Measurements from ENCODE around the gene COBLL1. TPM values are rescaled to one million over a fixed set of nuclear protein-coding genes. Genes with fewer than 3 reads are reported as not detected.

COBLL1 gene
- total RNA-seq, 1 donor = 26.4 TPM

DNA sequence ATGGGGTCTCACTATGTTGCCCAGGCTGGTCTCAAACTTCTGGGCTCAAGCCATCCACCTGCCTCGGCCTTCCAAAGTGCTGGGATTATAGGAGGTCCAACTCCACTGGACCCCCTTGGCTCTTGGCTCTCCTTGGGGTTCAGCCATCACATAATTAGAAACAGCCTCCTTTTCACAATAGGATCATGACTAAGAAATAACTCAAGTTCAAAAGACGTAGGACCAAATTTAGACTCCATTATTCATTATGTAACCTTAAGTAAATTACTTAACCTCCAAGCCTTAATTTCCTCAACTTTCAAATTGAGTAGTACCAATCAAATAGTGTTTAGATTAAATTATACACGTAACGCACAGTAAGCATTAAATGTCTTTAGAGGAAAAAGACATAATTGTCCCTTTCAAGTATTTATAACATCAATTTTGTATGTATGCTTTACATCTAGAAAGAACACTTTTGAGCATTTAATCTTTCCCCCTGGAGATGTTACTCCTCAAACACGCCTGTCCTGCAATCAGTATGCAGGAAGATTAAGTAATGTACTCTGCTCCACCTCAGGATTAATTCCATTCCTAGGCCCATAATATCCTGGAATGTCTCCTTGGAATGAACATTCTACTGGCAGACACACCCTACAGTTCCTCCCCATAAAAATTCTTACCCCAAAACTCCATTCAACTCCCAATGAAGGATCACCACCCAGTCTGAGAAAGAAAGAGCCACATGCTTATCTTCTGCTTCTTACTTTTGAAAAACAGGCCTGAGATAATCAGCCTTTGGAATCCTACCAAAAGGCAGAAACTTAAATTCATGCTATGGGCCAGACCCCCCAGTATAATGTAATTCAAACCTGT, 49.1 kb downstream of the COBLL1 start:
- Histone ChIP-seq H3K4me3 (ENCODE audit: low read length) (no peak overlapping the region), H3K4me1 (ENCODE audit: insufficient read depth, low read length) (no peaks in the 10 kb centered on the region), H3K9me3 (ENCODE audit: low read depth, low read length) (no peaks in the 10 kb centered on the region), H3K27me3 (ENCODE audit: insufficient read depth, low read length) (no peaks in the 10 kb centered on the region)

DNA sequence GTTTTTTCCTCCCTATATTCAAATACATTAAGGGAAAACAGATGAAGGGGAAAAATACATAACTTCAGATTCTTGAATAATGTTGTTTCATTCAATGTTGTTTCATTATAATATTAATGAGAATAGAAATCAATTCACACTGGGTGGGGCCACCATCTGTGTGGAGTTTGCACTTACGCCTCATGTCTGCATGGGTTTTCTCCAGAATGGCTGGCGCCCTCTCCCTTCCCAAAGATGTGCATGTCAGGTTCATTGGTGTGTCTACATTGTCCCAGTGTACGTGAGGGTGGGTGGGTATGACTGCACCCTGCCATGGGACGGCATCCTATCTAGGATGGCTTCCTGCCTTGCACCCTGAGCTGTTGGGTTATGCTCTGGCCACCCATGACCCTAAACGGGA, 51.7 kb downstream of the COBLL1 start:
- Histone ChIP-seq H3K4me3 (ENCODE audit: low read length) (no peak overlapping the region), H3K9me3 (ENCODE audit: low read depth, low read length) (no peaks in the 10 kb centered on the region), H3K4me1 (ENCODE audit: insufficient read depth, low read length) (no peaks in the 10 kb centered on the region), H3K27me3 (ENCODE audit: insufficient read depth, low read length) (no peaks in the 10 kb centered on the region)

DNA sequence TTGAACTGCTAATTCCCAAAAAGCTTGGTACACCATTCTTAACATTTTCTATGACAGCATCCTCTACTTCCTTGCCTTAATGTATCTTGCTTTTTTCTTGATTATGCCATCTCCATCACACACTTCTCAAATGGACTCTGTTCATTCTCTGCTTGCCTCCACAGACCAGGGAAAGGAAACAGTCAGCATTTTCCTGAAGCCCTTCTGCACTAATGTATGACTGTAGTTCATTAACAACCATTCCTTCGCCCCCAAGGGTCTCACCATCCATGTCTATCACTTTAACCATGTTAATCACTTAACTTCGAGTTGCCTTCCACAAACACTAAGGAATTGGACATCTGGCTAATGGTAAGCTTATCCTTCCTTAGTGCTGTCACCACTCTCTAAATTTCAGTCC, 54.8 kb downstream of the COBLL1 start:
- H3K27me3 ChIP-seq (ENCODE audit: insufficient read depth, low read length) = no peaks in the 10 kb centered on the region
- H3K4me3 ChIP-seq (ENCODE audit: low read length) = no peak overlapping the region
- no peaks in the 10 kb centered on the region for H3K9me3 ChIP-seq (ENCODE audit: low read depth, low read length)
- H3K4me1 ChIP-seq (ENCODE audit: insufficient read depth, low read length) = no peaks in the 10 kb centered on the region

DNA sequence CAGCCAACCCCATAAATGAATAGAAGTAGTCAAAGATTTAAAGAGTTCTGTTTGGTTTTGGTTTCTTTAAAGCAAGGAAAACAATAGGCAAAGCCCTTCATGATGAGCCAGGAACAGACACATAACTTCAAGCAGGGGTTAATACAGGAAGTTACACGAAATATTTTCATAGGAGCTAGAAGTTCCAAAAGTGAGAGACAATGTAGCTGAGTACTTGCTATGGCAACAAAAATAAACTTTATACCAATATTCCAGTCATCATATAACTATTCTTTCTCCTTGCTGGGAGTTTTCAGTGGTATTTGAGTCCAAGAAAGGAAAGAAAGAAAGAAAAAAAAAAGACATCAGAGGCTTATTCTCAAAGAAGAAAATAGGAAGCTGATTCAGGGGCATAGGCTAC, 56.2 kb downstream of the COBLL1 start:
- no peaks in the 10 kb centered on the region for H3K9me3 ChIP-seq (ENCODE audit: low read depth, low read length)
- no peaks in the 10 kb centered on the region for H3K27me3 ChIP-seq (ENCODE audit: insufficient read depth, low read length)
- no peaks in the 10 kb centered on the region for H3K4me1 ChIP-seq (ENCODE audit: insufficient read depth, low read length)
- no peak overlapping the region for H3K4me3 ChIP-seq (ENCODE audit: low read length)

DNA sequence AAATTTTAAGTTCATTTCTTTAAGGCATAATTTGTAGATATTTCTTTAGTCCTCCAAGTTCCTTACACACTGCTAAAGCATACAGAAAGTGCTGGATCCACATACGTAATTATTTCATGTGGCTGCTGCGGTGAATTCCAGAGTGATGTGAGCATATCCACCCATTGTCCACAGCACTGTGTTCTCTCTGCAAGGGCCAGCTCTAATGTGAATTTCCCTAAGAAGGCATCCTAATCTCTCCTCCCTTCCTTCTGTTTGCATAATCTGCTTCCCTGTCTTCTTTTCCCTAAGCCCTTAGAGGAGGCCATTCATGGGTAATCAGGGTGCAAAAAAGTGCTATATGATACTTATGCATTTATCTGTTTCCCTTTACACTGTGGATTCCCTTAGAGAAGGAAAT, 57.2 kb downstream of the COBLL1 start:
- no peaks in the 10 kb centered on the region for H3K27me3 ChIP-seq (ENCODE audit: insufficient read depth, low read length)
- H3K4me3 ChIP-seq (ENCODE audit: low read length) = no peak overlapping the region
- H3K9me3 ChIP-seq (ENCODE audit: low read depth, low read length) = no peaks in the 10 kb centered on the region
- no peaks in the 10 kb centered on the region for H3K4me1 ChIP-seq (ENCODE audit: insufficient read depth, low read length)

DNA sequence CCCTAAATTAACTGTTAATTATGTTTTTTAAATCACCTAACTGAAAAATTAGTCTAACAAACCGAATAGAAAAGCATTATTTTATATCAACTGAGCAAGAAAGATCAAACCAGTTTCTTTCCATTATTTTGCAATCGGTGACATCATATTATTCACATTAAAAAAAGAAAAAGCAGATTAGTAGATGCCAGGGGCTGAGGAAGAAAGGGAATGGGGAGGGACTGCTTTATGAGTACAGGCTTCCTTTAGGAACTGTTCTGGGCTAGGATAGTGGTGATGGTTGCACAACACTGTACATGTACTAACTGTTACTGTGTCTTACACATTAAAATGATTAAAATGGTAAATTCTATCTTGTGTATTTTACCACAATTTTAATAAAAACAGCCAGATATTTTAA, 59.3 kb downstream of the COBLL1 start:
- Histone ChIP-seq H3K27me3 (ENCODE audit: insufficient read depth, low read length) (no peaks in the 10 kb centered on the region), H3K4me1 (ENCODE audit: insufficient read depth, low read length) (no peaks in the 10 kb centered on the region), H3K9me3 (ENCODE audit: low read depth, low read length) (no peaks in the 10 kb centered on the region), H3K4me3 (ENCODE audit: low read length) (no peak overlapping the region)

DNA sequence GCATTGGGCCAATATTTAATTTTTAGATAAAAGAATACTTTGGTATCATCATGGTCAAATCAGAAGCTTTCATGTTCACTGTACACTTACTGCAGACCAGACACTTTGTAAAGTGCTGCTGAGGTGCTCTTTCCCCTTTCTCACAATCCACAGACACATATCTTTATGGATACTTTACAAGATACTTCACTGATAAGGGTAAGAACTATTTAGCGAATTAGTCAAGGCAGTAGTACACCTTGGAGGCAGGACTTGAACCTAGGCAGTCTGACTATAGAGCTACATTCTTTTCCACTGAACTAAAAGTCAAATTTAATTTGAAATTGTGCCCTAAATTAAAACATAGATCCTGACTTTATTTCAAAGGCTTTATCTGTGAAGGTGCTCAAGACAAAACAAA, 60.2 kb downstream of the COBLL1 start:
- Histone ChIP-seq H3K27me3 (ENCODE audit: insufficient read depth, low read length) (no peaks in the 10 kb centered on the region), H3K4me3 (ENCODE audit: low read length) (no peak overlapping the region), H3K4me1 (ENCODE audit: insufficient read depth, low read length) (no peaks in the 10 kb centered on the region), H3K9me3 (ENCODE audit: low read depth, low read length) (no peaks in the 10 kb centered on the region)

DNA sequence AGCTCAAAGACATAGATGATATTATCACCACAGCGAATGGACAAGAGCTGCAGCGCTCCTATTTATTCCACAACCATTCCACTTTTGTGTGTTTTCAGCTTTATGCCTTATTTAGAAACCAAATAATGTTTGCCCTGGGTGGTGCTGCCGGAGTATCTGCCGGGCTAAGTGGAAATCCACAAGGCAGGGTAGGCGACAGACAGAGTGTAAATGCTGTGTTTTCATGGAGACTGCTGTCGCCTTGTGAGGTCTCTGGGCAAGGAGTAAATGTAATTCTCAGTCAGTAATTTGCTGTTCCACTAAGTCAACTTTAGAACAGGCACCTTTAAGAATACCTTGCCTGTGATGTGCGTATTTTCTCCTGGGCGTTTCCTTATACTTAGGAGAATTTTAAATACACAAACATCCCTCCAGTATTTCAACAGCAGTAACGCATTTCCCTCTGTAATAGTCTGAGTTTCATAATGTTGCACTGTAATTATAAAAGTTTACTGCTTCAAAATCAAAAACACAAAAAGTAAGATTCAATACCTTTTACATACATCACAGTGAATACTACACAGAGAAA, 60.9 kb downstream of the COBLL1 start:
- Histone ChIP-seq H3K27me3 (ENCODE audit: insufficient read depth, low read length) (no peaks in the 10 kb centered on the region), H3K9me3 (ENCODE audit: low read depth, low read length) (no peaks in the 10 kb centered on the region), H3K4me3 (ENCODE audit: low read length) (no peak overlapping the region), H3K4me1 (ENCODE audit: insufficient read depth, low read length) (no peaks in the 10 kb centered on the region)

DNA sequence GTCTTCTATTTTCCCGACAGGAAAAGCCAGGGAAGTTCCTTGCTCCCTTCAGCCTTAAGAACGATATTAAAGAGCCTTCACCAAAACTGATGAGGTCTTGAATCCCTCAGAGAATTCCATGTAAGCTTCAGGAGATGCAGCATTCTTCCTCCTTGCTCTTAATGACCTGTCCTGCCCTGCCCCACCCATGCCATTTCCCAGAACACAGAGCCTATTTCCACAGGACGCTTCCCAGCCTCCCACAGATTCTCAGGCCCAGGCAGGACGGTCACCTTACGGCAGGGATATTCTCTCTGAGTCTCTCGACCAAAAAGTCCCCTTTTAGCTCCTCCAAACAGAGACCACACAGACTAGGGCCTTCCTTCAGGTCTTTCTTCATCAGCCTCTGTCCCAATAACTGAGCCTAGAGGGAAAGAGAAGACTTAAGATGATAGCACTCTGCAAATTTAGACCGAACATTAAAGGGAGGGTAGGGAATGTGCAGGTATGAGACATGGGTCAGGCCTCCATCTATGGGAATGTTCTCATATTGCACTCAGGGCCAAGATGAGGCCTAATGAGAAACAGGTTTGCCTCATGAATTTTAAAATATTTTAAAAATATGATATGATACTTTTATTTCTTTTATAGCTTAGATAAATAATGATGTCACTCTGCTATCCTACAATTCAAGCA, 62.1 kb downstream of the COBLL1 start:
- Histone ChIP-seq H3K4me3 (ENCODE audit: low read length) (no peak overlapping the region), H3K27me3 (ENCODE audit: insufficient read depth, low read length) (no peaks in the 10 kb centered on the region), H3K4me1 (ENCODE audit: insufficient read depth, low read length) (no peaks in the 10 kb centered on the region), H3K9me3 (ENCODE audit: low read depth, low read length) (no peaks in the 10 kb centered on the region)

- Histone ChIP-seq H3K4me1 (ENCODE audit: insufficient read depth, low read length) (no peaks in the 10 kb centered on the region), H3K27me3 (ENCODE audit: insufficient read depth, low read length) (no peaks in the 10 kb centered on the region), H3K9me3 (ENCODE audit: low read depth, low read length) (no peaks in the 10 kb centered on the region)
Measured at GRCh38 chr2:164778723-164779122, 62.9 kb downstream of the COBLL1 start.

GRCh38 chr2:164777847-164778461, 63.7 kb downstream of the COBLL1 start:
- Histone ChIP-seq H3K4me1 (ENCODE audit: insufficient read depth, low read length) (no peaks in the 10 kb centered on the region), H3K27me3 (ENCODE audit: insufficient read depth, low read length) (no peaks in the 10 kb centered on the region), H3K4me3 (ENCODE audit: low read length) (no peak overlapping the region), H3K9me3 (ENCODE audit: low read depth, low read length) (no peaks in the 10 kb centered on the region)

More at GRCh38 chr2:164778723-164779122, 62.9 kb downstream of the COBLL1 start:
- H3K4me3 ChIP-seq (ENCODE audit: low read length) = no peak overlapping the region

DNA sequence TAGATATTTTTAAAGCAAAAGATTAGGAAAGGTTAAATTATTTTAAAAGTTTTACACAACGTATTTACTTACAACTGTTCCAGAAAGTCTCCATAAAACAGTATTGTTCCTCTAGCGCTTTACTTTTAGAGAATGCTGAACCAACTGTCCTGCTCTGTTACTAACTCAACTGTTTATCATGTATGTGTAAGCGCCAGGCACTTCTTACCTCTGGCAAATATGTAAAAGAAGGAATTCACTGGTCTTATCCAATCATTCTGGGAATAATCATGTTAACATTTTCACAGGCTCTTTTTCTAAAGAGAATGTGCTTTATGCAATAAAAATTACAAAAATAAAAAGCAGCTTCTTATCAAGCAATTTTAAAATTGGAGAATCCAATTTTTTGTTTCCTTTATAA, 68.0 kb downstream of the COBLL1 start:
- Histone ChIP-seq H3K4me3 (ENCODE audit: low read length) (no peak overlapping the region), H3K9me3 (ENCODE audit: low read depth, low read length) (no peaks in the 10 kb centered on the region), H3K4me1 (ENCODE audit: insufficient read depth, low read length) (no peaks in the 10 kb centered on the region), H3K27me3 (ENCODE audit: insufficient read depth, low read length) (no peaks in the 10 kb centered on the region)

DNA sequence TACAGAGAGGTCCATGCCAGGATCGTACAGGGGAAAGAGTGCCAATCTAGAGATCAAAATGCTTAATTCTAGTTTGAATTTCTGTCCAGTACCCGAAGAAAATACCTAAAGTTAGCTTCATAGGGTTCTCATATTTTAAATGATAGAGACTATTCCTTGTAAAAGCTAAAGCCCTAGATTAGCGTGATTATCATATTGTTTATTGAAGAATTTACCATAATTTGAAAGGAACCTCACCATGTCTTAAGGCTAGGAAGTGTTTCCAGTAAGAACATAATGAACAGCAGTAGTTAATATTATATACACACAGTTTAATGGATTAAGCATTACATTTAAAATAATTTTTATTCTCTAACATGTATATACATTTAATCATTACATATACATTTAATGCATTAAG, 68.5 kb downstream of the COBLL1 start:
- H3K9me3 ChIP-seq (ENCODE audit: low read depth, low read length) = no peaks in the 10 kb centered on the region
- no peaks in the 10 kb centered on the region for H3K27me3 ChIP-seq (ENCODE audit: insufficient read depth, low read length)
- H3K4me3 ChIP-seq (ENCODE audit: low read length) = no peak overlapping the region
- H3K4me1 ChIP-seq (ENCODE audit: insufficient read depth, low read length) = no peaks in the 10 kb centered on the region

- Histone ChIP-seq H3K4me3 (ENCODE audit: low read length) (no peak overlapping the region), H3K27me3 (ENCODE audit: insufficient read depth, low read length) (no peaks in the 10 kb centered on the region), H3K9me3 (ENCODE audit: low read depth, low read length) (no peaks in the 10 kb centered on the region), H3K4me1 (ENCODE audit: insufficient read depth, low read length) (no peaks in the 10 kb centered on the region)
Measured at GRCh38 chr2:164771897-164772296, 69.7 kb downstream of the COBLL1 start.

DNA sequence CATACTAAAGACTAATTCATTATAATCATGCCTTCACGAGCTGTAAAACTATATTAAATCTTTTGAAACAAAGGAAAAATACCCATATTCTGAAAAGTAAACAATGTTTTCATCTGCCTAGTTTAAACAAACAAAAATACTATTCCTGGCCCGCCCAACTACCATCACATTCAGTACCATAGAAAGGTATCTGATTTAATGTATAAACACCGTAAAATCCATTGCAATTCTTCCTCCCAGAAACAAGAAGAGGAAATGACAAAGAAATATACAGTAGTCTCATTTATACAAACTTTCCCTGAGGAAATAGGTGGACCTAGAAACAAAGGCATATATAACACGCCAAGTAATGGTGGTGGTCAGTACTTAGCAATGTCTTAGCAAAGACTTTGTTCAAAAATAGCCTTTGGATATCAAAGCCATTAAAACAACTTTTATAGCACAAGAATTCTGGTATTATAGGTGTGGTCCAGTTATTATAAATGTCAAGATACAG, 71.2 kb downstream of the COBLL1 start:
- Histone ChIP-seq H3K4me3 (ENCODE audit: low read length) (no peak overlapping the region), H3K4me1 (ENCODE audit: insufficient read depth, low read length) (peaks cover 6% of the 10 kb centered on the region), H3K27me3 (ENCODE audit: insufficient read depth, low read length) (no peaks in the 10 kb centered on the region), H3K9me3 (ENCODE audit: low read depth, low read length) (no peaks in the 10 kb centered on the region)
